Upper lobe of right lung (tissue), 1 donor: ENCODE data around the gene IL12RB2. TPM values are rescaled to one million over a fixed set of nuclear protein-coding genes. Genes with fewer than 3 reads are reported as not detected.

Experiments used
- ATAC-seq: fragments of 200-7000 bp; cut with Tn5 transposase; one replicate; pipeline ENCODE4 v1.9.1; 2020; ENCODE audit warnings: mild to moderate bottlenecking, moderate library complexity
- DNase-seq: peaks from one replicate; pipeline ENCODE4 v3.0.0-alpha.2; 2020
- H3K27ac ChIP-seq: fragments of 200-600 bp; one replicate; pipeline ENCODE4 v1.8.0; 2022
- H3K27me3 ChIP-seq: fragments of 200-600 bp; one replicate; pipeline ENCODE4 v1.8.0; 2022; ENCODE audit warnings: mild to moderate bottlenecking
- H3K36me3 ChIP-seq: fragments of 200-600 bp; one replicate; pipeline ENCODE4 v1.8.0; 2022
- H3K4me1 ChIP-seq: fragments of 200-600 bp; one replicate; pipeline ENCODE4 v1.8.0; 2022
- H3K4me3 ChIP-seq: fragments of 200-600 bp; one replicate; pipeline ENCODE4 v1.8.0; 2022; ENCODE audit warnings: mild to moderate bottlenecking
- H3K9me3 ChIP-seq: fragments of 200-600 bp; one replicate; pipeline ENCODE4 v1.8.0; 2022
- intact Hi-C: fragments of 100-400 bp; cut with DNase I; formaldehyde crosslinking; loops from one replicate; pipeline ENCODE4 v1.11.0; 2022
- total RNA-seq: library from RNA; stranded (reverse); fragmentation: NEBNext Ultra II Directional; extraction: Animal tissue kit (Norgen Biotek cat#: 25700); gene quantifications from one replicate; pipeline ENCODE4 v1.2.1, GENCODE V29; 2021
- TF ChIP-seq, protein P1 (sequence below): fragments of 200-600 bp; IDR thresholded peaks from one replicate; pipeline ENCODE4 v1.8.0; 2022; ENCODE audit warnings: antibody characterized with exemption
- donor health status: DM: no; HTN: yes; CAD: no; lungs with severe emphysema.

IL12RB2 gene
- total RNA-seq, 1 donor from 2014 or later = 0.87 TPM

DNA sequence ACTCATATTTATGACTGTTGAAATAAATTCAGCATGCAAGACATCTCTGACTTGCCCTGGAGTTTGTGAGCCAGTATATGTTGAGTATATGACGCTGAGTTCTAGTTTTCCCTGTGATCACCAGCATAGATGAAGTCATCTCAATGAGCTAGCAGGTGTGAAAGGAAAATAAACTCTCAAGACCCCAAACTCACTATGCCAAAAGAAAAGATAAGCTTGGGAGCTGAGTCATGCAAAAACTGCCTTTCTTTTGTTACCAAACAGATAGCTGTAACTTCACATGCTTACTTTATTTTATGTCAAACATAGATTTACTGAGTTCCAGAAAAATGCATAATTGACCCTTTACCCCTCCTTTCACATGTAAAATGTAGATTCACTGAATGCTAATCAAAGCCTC lies 69.6 kb downstream of the IL12RB2 start:
- Histone ChIP-seq H3K36me3 (no peaks in the 10 kb centered on the region), H3K27ac (no peak overlapping the region), H3K4me1 (no peaks in the 10 kb centered on the region), H3K27me3 (no peaks in the 10 kb centered on the region), H3K4me3 (no peak overlapping the region), H3K9me3 (no peaks in the 10 kb centered on the region)
- ATAC-seq (no peak), DNase-seq (no peak)
- intact Hi-C loops = no loop called here
- TF ChIP-seq, protein P1, sequence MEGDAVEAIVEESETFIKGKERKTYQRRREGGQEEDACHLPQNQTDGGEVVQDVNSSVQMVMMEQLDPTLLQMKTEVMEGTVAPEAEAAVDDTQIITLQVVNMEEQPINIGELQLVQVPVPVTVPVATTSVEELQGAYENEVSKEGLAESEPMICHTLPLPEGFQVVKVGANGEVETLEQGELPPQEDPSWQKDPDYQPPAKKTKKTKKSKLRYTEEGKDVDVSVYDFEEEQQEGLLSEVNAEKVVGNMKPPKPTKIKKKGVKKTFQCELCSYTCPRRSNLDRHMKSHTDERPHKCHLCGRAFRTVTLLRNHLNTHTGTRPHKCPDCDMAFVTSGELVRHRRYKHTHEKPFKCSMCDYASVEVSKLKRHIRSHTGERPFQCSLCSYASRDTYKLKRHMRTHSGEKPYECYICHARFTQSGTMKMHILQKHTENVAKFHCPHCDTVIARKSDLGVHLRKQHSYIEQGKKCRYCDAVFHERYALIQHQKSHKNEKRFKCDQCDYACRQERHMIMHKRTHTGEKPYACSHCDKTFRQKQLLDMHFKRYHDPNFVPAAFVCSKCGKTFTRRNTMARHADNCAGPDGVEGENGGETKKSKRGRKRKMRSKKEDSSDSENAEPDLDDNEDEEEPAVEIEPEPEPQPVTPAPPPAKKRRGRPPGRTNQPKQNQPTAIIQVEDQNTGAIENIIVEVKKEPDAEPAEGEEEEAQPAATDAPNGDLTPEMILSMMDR = no peak

DNA sequence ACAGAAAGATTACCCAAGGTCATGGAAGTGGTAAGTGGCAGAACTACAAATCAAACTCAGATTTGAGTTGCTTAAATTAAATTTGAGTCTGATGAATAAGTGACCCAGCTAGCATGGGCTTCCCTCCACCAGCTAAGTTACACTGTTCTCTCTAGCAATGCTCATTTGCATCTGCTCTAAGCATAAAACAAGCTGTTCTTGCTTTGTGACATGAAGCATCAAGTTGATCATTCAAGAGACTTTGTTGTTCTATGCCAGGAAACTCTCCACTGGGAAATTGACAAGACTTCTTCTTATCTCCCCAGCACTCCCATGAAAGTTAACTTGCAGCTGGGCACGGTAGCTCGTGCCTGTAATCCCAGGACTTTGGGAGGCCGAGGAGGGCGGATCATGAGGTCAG lies 73.5 kb downstream of the IL12RB2 start:
- intact Hi-C loops = no loop called here
- no peak for ATAC-seq

DNA sequence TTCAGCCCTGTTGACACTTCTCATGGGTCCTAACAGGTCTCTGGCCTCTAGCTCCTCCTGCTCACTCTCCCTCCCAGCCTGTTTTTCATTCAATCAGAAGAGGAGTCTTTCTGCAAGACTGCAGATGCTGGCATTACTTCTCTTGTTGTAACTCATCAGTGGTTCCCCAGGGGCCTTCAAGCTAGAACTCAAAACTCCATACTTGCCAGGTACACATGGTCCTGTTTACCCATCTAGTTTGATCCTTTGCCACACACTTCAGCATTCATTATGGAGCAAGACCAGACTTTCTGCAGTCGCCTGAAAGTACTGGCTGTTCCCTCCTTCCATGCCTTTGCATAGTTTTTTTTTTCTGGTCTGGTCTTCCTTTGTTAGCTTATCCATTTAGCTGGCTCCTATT lies 74.6 kb downstream of the IL12RB2 start:
- intact Hi-C loops = no loop called here
- no peaks in the 10 kb centered on the region for H3K27me3 ChIP-seq

More for the DNA sequence above, 73.5 kb downstream of the IL12RB2 start:
- no peak for DNase-seq
- Histone ChIP-seq H3K4me1 (no peaks in the 10 kb centered on the region), H3K4me3 (no peak overlapping the region), H3K9me3 (no peaks in the 10 kb centered on the region), H3K27me3 (no peaks in the 10 kb centered on the region), H3K36me3 (no peaks in the 10 kb centered on the region), H3K27ac (no peak overlapping the region)
- TF ChIP-seq, protein P1 = no peak

DNA sequence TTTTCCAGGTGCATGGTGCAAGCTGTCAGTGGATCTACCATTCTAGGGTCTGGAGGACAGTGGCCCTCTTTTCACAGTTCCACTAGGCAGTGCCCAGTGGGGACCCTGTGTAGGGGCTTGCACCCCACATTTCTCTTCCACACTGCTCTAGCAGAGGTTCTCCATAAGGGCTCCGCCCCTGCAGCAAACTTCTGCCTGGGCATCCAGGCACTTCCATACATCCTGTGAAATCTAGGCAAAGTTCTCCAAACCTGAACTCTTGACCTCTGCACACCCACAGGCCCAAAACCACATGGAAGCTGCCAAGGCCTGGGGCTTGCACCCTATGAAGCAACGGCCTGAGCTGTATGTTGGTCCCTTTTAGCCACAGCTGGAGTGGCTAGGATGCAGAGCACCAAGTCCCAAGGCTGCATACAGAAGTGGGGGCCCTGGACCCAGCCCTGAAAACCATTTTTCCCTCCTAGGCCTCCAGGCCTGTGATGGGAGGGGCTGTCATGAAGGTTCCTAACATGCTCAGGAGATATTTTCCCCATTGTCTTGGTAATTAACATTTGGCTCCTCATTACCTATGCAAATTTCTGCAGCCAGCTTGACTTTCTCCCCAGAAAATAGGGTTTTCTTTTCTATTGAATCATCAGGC lies 76.4 kb downstream of the IL12RB2 start:
- DNase-seq (no peak), ATAC-seq (no peak)
- Histone ChIP-seq H3K4me1 (no peaks in the 10 kb centered on the region), H3K36me3 (no peaks in the 10 kb centered on the region), H3K9me3 (no peaks in the 10 kb centered on the region), H3K27me3 (no peaks in the 10 kb centered on the region), H3K27ac (no peak overlapping the region), H3K4me3 (no peak overlapping the region)
- intact Hi-C loops = no loop called here
- TF ChIP-seq, protein P1 = no peak

More for the DNA sequence above, 74.6 kb downstream of the IL12RB2 start:
- no peaks in the 10 kb centered on the region for H3K36me3 ChIP-seq
- TF ChIP-seq, protein P1 = no peak
- no peaks in the 10 kb centered on the region for H3K4me1 ChIP-seq
- H3K9me3 ChIP-seq = no peaks in the 10 kb centered on the region
- no peak for DNase-seq
- no peak overlapping the region for H3K4me3 ChIP-seq
- no peak for ATAC-seq
- no peak overlapping the region for H3K27ac ChIP-seq

DNA sequence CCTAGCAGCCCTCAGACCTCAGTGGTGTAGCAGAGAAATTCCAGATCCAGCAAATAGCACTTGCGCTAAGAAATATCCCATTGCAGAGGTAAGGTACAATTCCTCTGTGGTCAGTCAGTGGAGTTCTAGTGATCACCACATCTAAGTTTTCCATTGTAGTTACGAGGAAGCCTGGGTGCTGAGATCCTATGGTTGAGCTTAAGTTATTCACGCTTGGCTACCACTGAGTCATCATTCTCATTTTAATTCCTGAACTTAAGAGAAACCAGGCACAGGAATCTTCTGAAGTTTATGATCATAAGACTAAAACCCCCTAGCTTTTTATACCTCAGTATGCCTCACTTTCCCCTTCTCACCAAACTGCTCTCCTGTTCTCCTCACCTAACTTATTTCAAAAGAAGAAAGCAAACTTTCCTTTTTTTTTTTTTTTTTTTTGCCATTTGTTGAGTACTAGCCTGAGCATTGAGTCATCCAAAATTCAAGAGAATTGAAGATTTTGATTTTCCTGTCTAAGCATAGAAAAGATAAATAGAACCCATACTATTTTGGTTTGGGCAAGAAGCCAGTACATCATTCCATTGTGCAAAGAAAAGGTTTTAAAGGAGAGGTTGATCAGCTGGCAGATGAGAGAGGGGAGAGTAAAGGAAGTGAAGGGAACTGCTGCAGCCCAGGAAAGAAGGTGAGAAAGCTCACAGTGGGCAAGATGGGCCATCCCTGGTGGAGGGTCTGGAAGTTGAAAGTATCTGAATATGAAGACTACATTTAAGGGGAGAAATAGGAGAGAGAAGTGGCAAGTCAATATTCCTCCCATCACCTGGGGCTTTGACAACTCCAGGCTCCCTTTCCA lies 82.6 kb downstream of the IL12RB2 start:
- ATAC-seq (no peak), DNase-seq (no peak)
- no peak overlapping the region for H3K27ac ChIP-seq
- no peaks in the 10 kb centered on the region for H3K36me3 ChIP-seq
- intact Hi-C loops = no loop called here
- H3K4me1 ChIP-seq = no peaks in the 10 kb centered on the region
- no peak overlapping the region for H3K4me3 ChIP-seq
- TF ChIP-seq, protein P1 = no peak
- no peaks in the 10 kb centered on the region for H3K27me3 ChIP-seq
- no peaks in the 10 kb centered on the region for H3K9me3 ChIP-seq
